ENCODE results near the gene CYB5B.

CYB5B gene

DNA sequence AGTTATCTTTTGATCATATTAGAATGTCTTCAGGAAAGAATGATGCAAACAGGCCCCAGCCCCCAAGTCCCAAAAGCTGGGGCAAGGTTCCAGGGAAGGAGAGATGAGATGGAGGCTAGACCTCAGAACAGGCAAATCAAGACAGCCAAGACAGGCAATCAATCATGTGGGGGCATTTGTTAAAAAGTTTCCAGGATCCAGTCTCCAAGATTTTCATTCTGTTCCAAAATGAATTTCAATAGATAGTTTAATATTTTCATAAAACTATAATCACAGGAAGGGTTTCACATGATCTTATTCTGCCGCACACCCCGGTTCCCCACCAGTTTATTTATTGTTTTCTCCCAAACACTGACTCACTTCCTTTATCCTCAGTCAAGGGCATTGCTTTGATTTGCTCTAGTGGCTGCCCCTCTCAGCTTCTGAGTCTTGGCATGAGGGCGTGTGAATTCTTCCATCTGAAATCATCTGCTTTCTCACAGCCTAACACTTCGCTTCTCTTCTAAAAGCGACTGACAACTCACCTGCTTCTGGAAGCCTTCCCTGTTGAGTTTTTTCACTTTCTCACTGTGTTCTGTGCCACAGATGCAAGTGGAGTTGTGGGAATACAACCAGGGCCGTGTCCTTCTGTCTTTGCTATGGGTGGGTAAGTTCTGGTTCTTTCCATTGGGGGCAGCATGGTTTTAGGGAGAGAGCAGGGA lies 26.4 kb upstream of the CYB5B start:
- CTCF ChIA-PET, result interaction anchor here (0.6 to 7.9 kb wide), 39 partner anchors 8 to 363 kb away, joined by 3 to 154 read pairs (median 5); partner anchors contain the start of genes CYB5B, NOB1, NQO1 and TERF2
- no peak overlapping the region for H3K4me3 ChIP-seq (ENCODE audit: low read depth, low read length)
- TF ChIP-seq, protein P1, sequence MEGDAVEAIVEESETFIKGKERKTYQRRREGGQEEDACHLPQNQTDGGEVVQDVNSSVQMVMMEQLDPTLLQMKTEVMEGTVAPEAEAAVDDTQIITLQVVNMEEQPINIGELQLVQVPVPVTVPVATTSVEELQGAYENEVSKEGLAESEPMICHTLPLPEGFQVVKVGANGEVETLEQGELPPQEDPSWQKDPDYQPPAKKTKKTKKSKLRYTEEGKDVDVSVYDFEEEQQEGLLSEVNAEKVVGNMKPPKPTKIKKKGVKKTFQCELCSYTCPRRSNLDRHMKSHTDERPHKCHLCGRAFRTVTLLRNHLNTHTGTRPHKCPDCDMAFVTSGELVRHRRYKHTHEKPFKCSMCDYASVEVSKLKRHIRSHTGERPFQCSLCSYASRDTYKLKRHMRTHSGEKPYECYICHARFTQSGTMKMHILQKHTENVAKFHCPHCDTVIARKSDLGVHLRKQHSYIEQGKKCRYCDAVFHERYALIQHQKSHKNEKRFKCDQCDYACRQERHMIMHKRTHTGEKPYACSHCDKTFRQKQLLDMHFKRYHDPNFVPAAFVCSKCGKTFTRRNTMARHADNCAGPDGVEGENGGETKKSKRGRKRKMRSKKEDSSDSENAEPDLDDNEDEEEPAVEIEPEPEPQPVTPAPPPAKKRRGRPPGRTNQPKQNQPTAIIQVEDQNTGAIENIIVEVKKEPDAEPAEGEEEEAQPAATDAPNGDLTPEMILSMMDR (IDR thresholded peaks at IDR 0.05; ENCODE audit: insufficient read depth, low read length, missing control alignments), result peak; percentile 64
- POLR2A ChIA-PET, result interaction anchor here (0.5 kb wide), 1 partner anchor 153 kb away, joined by 3 read pairs; no protein-coding TSS in a partner anchor
- DNase-seq (ENCODE audit: low read depth, low spot score), result peak; percentile 34

DNA sequence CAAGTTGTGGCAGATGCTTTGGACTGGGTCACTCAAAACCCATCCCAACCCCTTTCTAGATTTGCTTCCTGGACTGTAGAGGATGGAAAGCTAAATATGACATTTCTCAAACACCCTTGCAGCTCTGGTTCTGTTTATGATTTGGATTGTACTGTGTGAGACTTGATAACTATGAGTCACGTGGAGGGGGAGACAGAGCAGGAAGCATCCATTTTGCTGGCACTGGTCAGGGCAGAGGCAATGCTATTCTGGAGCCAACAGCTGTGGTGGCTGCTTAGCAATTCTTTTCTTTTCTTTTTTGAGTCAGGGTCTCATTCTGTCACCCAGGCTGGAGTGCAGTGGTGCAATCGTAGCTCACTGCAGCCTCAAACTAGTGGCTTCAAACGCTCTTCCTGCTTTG lies 25.1 kb upstream of the CYB5B start:
- no peak for DNase-seq (ENCODE audit: low read depth, low spot score)
- POLR2A ChIA-PET, result no interaction called here
- TF ChIP-seq, protein P1 (IDR thresholded peaks at IDR 0.05; ENCODE audit: insufficient read depth, low read length, missing control alignments), result no peak
- CTCF ChIA-PET, result interaction anchor here (0.7 to 7.9 kb wide), 11 partner anchors 10 to 355 kb away, joined by 3 to 154 read pairs (median 5); partner anchors contain the start of genes CYB5B and NOB1
- no peak overlapping the region for H3K4me3 ChIP-seq (ENCODE audit: low read depth, low read length)

DNA sequence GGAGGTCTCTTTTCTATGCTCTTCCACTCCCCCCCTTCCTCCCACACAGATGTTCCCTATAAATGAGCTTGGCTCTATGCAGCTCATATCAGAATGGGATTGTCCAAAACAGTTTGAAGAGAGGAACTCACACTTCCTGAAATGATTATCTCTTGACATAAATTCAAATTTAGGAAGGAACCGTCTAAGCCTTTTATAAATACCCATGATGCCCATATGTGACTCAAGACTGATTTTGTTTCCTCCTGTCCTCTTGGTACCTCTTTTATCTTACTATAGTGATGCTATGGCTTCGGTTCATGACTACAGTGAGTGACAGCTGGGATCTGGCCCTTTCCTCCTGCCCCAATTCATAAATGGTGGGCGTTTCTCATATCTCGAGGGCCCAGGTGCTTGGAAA lies 22.0 kb upstream of the CYB5B start:
- CTCF ChIA-PET, result interaction anchor here (1.4 kb wide), 2 partner anchors 10 to 352 kb away, joined by 3 to 4 read pairs; partner anchors contain the start of gene NOB1
- no peak overlapping the region for H3K4me3 ChIP-seq (ENCODE audit: low read depth, low read length)
- TF ChIP-seq, protein P1 (IDR thresholded peaks at IDR 0.05; ENCODE audit: insufficient read depth, low read length, missing control alignments), result no peak
- DNase-seq (ENCODE audit: low read depth, low spot score), result no peak
- POLR2A ChIA-PET, result no interaction called here

DNA sequence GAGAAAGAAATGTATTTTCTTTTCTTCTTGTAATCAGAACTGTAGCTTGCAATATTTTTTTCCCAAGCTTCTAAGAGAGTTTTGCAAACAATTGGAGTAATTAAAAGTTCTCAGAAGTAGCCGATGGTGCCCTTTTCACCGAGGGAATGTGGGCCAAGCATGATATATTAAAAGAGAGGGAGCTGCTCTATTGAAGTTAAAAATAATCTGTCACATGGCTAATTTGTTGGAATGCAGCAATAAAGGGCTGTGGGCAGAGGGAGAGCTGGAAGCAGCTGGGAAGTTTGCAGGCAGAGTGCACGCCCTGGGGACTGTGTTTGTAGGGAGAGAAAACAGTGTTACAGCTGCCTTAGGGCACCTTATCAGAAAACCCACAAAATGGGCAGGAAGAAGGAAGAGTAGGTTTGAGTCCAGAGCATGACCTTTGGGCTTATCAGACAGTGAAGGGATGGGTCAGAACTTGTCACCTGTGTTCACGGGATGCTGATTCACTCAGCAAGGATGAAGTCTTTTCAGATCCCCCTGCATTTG lies 20.1 kb upstream of the CYB5B start:
- ChIA-PET CTCF (interaction anchor here (1.3 to 2.8 kb wide), 3 partner anchors 9 to 350 kb away, joined by 4 to 14 read pairs (median 6); no protein-coding TSS in a partner anchor), POLR2A (interaction anchor here (1.2 kb wide), 1 partner anchor 8 kb away, joined by 5 read pairs; no protein-coding TSS in a partner anchor)
- DNase-seq (ENCODE audit: low read depth, low spot score), result peak; percentile 9
- TF ChIP-seq, protein P1 (IDR thresholded peaks at IDR 0.05; ENCODE audit: insufficient read depth, low read length, missing control alignments), result no peak
- no peak overlapping the region for H3K4me3 ChIP-seq (ENCODE audit: low read depth, low read length)

DNA sequence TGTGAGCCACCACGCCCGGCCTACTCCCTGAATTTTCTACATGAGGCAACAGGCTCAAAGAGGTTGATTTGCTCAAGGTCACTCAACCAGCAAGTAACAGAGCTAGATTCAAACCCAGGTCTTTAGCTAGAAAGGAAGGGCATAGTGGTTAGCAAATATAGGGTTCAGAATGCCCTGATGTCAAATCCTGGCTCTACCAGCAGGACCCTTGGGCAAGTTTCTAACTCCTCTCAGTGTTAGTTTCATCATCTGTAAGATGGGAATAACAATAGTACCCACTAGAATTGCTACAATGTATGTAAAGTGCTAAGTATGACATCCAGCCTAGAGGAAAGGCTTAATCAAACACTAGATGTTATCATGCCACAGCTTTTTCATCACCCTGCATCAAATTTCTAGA lies 19.1 kb upstream of the CYB5B start:
- ChIA-PET CTCF (interaction anchor here (1.5 to 2.8 kb wide), 3 partner anchors 8 to 349 kb away, joined by 4 to 14 read pairs (median 4); no protein-coding TSS in a partner anchor), POLR2A (no interaction called here)
- TF ChIP-seq, protein P1 (IDR thresholded peaks at IDR 0.05; ENCODE audit: insufficient read depth, low read length, missing control alignments), result no peak

DNA sequence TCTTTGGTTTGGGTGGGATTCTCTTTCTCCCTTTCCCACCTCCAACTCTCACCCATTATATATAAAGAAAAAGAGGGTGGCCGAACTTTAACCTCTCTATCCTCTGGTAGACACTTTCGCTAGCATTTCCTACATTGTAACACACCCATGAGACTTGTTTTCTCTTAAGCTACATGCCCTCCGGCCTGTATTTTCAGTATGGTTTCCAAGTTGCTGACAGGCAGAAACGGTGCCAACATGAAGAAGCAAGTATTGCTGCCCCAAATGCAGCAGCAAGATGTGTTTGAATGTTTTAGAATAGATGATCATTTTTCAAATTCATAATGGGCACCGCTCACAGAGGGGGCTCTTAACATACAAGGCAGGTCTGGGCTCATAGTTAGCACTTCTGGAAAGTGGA lies 18.7 kb upstream of the CYB5B start:
- ChIA-PET CTCF (interaction anchor here (1.5 to 2.8 kb wide), 2 partner anchors 8 to 10 kb away, joined by 4 to 14 read pairs; no protein-coding TSS in a partner anchor), POLR2A (interaction anchor here (0.6 kb wide), 1 partner anchor 255 kb away, joined by 3 read pairs; no protein-coding TSS in a partner anchor)
- no peak overlapping the region for H3K4me3 ChIP-seq (ENCODE audit: low read depth, low read length)
- no peak for DNase-seq (ENCODE audit: low read depth, low spot score)
- TF ChIP-seq, protein P1 (IDR thresholded peaks at IDR 0.05; ENCODE audit: insufficient read depth, low read length, missing control alignments), result no peak

More for the DNA sequence above, 19.1 kb upstream of the CYB5B start:
- DNase-seq (ENCODE audit: low read depth, low spot score), result no peak
- no peak overlapping the region for H3K4me3 ChIP-seq (ENCODE audit: low read depth, low read length)
